HFF-Myc (cell line): Measurements from ENCODE around the gene AQP3.
A peak's percentile ranks its signal among the peaks of the same experiment; 100 is the strongest.

Experiments used
- DNase-seq: peaks from one replicate; pipeline ENCODE4 v3.0.0-alpha.2; 2011; ENCODE audit warnings: low read depth; ENCODE audit errors: extremely low read depth
- H3K4me3 ChIP-seq: replicated peaks from 2 replicates; pipeline ENCODE4 v1.5.1; 2011; ENCODE audit warnings: low read depth, mild to moderate bottlenecking, control low read depth, low read length
- TF ChIP-seq, protein P1 (sequence below): IDR thresholded peaks from 2 replicates; pipeline ENCODE4 v1.5.1; 2012; ENCODE audit warnings: mild to moderate bottlenecking, low read depth, low read length, control low read depth; ENCODE audit errors: missing control alignments

The AQP3 gene

DNA sequence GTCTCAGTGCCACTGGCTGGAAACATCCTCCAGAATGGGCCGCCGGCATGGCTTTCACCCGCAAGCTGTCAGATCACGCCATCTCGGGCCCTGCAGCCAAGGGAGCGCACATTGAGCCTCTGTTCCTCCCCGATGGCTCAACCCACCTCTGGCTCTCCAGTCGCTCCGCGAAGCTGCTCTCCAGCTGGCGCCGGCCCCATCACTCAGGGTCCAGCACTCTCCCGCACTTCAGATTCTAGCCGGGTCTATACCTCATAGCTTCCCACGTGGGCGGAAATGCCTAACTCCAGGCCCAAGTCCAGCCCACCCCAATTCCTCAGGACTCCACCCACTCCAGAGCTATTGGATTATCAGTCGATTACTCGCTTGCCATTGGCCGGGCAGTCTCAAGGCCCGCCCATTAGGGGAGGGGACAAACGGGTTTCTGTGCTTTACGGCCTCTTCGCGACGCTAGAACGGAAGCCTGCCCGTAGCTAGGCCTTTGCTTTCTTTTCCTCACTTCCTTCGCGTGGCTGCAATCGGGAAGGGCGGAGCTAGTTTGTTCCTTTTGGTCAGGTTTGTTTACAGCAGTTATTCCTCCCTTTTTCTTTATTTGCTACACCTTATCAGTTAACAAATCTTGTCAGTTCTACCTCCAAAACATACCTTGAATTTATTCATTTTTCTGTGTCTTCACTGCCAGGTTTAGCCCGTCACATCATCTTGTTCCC, 26.4 kb upstream of the AQP3 start, which contains the start of gene NOL6:
Gene NOL6 (minus strand): TSS at position 282 of the 710 bp plus-strand sequence. CDS start 82 bp downstream, at position 200.
- TF ChIP-seq, protein P1, sequence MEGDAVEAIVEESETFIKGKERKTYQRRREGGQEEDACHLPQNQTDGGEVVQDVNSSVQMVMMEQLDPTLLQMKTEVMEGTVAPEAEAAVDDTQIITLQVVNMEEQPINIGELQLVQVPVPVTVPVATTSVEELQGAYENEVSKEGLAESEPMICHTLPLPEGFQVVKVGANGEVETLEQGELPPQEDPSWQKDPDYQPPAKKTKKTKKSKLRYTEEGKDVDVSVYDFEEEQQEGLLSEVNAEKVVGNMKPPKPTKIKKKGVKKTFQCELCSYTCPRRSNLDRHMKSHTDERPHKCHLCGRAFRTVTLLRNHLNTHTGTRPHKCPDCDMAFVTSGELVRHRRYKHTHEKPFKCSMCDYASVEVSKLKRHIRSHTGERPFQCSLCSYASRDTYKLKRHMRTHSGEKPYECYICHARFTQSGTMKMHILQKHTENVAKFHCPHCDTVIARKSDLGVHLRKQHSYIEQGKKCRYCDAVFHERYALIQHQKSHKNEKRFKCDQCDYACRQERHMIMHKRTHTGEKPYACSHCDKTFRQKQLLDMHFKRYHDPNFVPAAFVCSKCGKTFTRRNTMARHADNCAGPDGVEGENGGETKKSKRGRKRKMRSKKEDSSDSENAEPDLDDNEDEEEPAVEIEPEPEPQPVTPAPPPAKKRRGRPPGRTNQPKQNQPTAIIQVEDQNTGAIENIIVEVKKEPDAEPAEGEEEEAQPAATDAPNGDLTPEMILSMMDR = no peak
- DNase-seq = peak; percentile 96
- peak within 1 kb of the TSS; percentile 88 for H3K4me3 ChIP-seq

DNA sequence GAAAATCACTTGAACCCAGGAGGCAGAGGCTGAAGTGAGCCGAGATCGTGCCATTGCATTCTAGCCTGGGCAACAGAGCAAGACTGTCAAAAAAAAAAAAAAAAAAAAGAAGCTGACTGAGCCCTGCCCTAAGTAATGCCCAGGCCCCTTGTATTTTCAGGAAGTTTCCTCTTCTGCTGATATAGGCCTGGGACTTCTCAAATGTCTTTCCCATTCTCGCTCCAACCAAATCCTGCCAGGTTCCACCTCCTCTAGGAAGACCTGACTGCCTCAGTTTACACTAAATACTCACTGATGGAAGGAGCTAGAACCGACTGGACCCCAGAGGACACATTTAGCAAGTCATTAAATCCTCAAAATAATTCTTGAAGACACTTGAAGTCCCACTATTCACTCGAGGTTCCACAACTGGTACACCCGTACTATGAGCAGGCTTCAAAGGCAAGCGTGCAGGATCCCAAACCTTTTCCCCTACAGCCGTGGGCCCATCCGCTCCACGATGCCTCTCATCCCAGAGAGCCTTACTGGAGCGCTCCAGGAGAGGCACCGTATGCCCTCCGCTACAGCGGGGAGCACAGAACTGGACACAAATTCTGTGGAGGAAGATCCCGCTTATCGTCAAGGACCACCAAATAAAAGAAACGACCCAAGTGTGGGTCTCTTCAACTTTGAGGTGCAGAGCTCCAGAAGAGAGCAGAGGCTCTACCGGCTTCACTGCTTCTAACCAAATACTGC, 25.7 kb upstream of the AQP3 start:
- TF ChIP-seq, protein P1 = no peak
- H3K4me3 ChIP-seq = peak overlapping the region; percentile 88
- no peak for DNase-seq

DNA sequence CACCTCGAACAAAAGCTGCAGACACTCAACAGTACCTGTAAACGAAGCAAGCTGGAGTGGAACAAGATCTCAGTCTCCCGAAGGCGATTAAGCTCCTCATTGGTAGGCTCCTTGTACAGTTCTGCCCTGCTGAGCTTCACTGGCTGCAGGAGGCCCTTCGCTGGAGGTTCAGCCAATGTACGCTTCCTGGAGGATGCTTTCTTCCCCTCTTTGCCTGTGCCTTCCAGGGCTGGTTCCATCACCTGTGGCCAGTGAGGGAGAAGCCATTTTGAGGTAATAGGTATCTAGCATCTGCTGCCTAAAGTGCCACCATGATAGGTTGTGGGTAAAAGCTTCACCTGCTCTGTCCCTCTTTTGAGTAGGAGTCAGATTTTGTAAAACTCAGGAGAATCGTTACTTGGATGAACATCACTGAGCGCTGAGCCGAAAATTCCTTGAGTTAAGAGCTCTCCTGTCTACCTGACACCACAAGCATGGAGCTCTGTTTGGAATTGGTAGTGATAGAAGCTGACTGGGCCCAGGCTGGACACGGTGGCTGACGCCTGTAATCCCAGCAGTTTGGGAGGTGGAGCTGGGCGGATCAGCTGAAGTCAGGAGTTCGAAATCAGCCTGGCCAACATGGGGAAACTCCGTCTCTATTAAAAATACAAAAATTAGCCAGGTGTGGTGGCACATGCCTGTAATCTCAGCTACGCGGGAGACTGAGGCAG, 24.9 kb upstream of the AQP3 start:
- peak overlapping the region; percentile 88 for H3K4me3 ChIP-seq
- DNase-seq = no peak
- TF ChIP-seq, protein P1 = no peak

DNA sequence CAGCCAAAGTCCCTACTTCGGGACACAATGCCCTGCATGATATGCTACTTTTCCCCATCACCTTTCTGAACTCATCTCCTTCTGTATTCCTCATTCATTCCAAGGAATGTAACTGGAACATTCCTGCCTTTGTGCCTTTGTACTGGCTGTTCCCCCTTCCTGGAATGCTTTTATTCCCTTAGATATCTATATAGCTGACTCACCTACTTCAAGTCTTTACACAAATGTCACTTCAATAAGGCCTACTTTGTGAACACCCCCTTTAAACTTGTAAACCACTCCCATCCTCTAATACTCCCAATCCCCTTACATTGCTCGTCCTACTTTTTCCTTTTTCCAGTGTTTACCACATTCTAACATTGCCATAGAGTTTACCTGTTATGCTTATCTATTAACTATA, 24.0 kb upstream of the AQP3 start:
- no peak for DNase-seq
- TF ChIP-seq, protein P1 = no peak
- H3K4me3 ChIP-seq = peak overlapping the region; percentile 88

DNA sequence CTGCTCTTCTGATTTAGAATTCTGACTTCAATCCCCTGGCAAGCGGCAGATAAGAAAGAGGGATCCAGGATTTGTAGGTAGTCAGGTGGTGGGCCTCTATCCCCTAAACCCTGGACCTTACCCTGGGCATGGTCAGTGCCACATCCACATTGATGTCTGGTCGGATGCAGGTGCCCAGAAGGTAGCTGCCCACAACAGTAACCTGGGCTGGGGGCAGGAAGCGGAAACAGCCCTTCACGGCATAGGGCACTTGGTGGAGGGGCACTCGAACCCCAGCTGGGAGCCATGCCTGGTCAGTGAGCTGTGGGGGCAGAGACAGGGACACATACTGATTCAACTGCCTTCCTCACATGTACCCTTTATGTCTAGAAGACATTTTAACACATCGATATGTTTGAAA, 22.5 kb upstream of the AQP3 start:
- TF ChIP-seq, protein P1 = no peak
- no peak overlapping the region for H3K4me3 ChIP-seq
- DNase-seq = no peak

DNA sequence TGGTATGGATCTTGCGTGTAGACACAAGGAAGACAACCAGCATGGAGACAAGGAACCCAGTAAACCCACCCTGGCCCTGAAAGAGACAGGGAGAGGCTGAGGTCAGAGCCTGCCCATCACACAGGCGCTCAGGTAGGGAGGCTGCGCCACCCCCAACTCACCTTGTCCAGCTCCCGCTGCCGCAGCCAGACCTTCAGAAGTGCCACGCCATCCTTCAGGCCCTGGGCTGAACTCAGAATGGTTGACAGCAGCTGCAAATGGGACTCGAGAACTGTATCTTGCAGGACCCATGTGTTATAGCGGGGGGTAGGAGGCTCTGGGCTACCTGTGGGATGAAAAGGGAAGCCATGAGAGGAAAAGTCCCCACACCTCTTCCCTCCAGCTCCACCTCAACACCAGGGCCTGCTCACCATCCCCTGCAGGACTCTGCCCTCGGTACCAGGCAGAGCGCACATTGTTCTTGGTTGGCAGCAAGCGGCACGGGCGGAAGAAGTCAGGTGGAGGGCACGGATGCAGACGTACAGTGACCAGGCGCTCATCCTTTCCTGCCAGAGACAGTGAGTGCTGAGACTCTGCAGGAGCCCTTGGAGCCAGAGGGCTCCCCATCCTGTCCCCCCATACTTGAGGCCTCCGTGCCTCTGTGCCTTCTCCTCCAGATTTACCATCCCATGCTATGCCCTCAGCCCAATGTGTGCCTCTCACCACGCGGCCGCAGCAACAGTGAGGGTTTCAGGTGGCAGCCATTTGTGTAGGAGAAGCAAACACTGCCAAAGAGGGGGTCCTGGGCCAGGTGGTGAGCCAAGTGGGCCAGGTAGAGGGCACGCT, 21.6 kb upstream of the AQP3 start:
- TF ChIP-seq, protein P1 = no peak
- DNase-seq = no peak
- no peak overlapping the region for H3K4me3 ChIP-seq
